Loucy (cell line): ENCODE measurements around the gene INAFM2.
A peak's percentile ranks its signal among the peaks of the same experiment; 100 is the strongest.

Source experiments
- H2AFZ ChIP-seq: fragments of 200-600 bp; sonication (generic); 2 replicates; pipeline ENCODE4 v1.6.0; 2016; ENCODE audit warnings: antibody characterized with exemption, mild to moderate bottlenecking, low read length, moderate library complexity
- H3F3A ChIP-seq: fragments of 200-600 bp; 2 replicates; pipeline ENCODE4 v1.6.0; 2016; ENCODE audit warnings: antibody characterized with exemption, low read depth, mild to moderate bottlenecking
- H3K27me3 ChIP-seq: fragments of 200-600 bp; sonication (generic); 2 replicates; pipeline ENCODE4 v1.6.1; 2014; ENCODE audit warnings: low read length, mild to moderate bottlenecking; ENCODE audit not compliant: insufficient read depth, poor library complexity, severe bottlenecking
- H3K36me3 ChIP-seq: fragments of 200-600 bp; sonication (generic); 2 replicates; pipeline ENCODE4 v1.6.1; 2016; ENCODE audit warnings: low read length; ENCODE audit not compliant: insufficient read depth
- H3K4me1 ChIP-seq: fragments of 200-600 bp; sonication (generic); 2 replicates; pipeline ENCODE4 v1.5.1; 2014; ENCODE audit warnings: low read length, mild to moderate bottlenecking; ENCODE audit not compliant: insufficient read depth, poor library complexity, severe bottlenecking
- H3K4me2 ChIP-seq: fragments of 200-600 bp; sonication (generic); 2 replicates; pipeline ENCODE4 v1.6.0; 2014; ENCODE audit warnings: antibody characterized with exemption, low read length, low read depth, mild to moderate bottlenecking; ENCODE audit not compliant: poor library complexity, severe bottlenecking
- H3K4me3 ChIP-seq: fragments of 200-600 bp; sonication (generic); 2 replicates; pipeline ENCODE4 v1.5.1; 2014; ENCODE audit warnings: low read length, mild to moderate bottlenecking, mixed read lengths; ENCODE audit not compliant: poor library complexity, severe bottlenecking
- H3K79me2 ChIP-seq: fragments of 200-600 bp; sonication (generic); 2 replicates; pipeline ENCODE4 v1.6.1; 2014; ENCODE audit warnings: low read length; ENCODE audit not compliant: insufficient read depth
- H3K9ac ChIP-seq: fragments of 200-600 bp; sonication (generic); 2 replicates; pipeline ENCODE4 v1.6.0; 2014; ENCODE audit warnings: mild to moderate bottlenecking, low read depth, low read length, moderate library complexity; ENCODE audit not compliant: poor library complexity, severe bottlenecking
- H3K9me2 ChIP-seq: fragments of 200-600 bp; sonication (generic); replicated peaks from 2 replicates; pipeline ENCODE4 v1.6.1; 2016; ENCODE audit warnings: low read depth, low read length, mixed read lengths
- H3K9me3 ChIP-seq: fragments of 200-600 bp; sonication (generic); 2 replicates; pipeline ENCODE4 v1.6.1; 2014; ENCODE audit warnings: mild to moderate bottlenecking, antibody characterized with exemption, low read length, low read depth; ENCODE audit not compliant: insufficient read depth
- H4K20me1 ChIP-seq: fragments of 200-600 bp; sonication (generic); 2 replicates; pipeline ENCODE4 v1.6.0; 2014; ENCODE audit warnings: antibody characterized with exemption, low read length, mild to moderate bottlenecking; ENCODE audit not compliant: insufficient read depth, poor library complexity, severe bottlenecking
- CTCF ChIP-seq: fragments of 200-600 bp; sonication (generic); conservative IDR thresholded peaks from 2 replicates; pipeline ENCODE4 v1.5.1; 2014; ENCODE audit warnings: mild to moderate bottlenecking, antibody characterized with exemption, low read length
- EZH2phosphoT487 ChIP-seq: fragments of 200-600 bp; IDR thresholded peaks from 2 replicates; pipeline ENCODE4 v1.6.1; 2018; ENCODE audit warnings: antibody characterized with exemption, mild to moderate bottlenecking, moderate library complexity, borderline replicate concordance

Gene INAFM2

GRCh38 chr15:40322531-40323238 lies 807 bp upstream of the INAFM2 start:
- Histone ChIP-seq H3K9me3 (no peaks in the 10 kb centered on the region), H3K4me2 (peak overlapping the region; percentile 79), H4K20me1 (peaks cover 13% of the 10 kb centered on the region), H3F3A (no peaks in the 10 kb centered on the region), H3K4me1 (peaks cover 30% of the 10 kb centered on the region), H3K79me2 (peaks cover 39% of the 10 kb centered on the region), H3K36me3 (no peaks in the 10 kb centered on the region), H3K4me3 (peak overlapping the region; percentile 60), H3K27me3 (no peaks in the 10 kb centered on the region), H3K9me2 (no peaks in the 10 kb centered on the region), H3K9ac (peak overlapping the region; percentile 12), H2AFZ (no peak overlapping the region)
- no peak for TF ChIP-seq EZH2phosphoT487
- no peak for TF ChIP-seq CTCF

DNA sequence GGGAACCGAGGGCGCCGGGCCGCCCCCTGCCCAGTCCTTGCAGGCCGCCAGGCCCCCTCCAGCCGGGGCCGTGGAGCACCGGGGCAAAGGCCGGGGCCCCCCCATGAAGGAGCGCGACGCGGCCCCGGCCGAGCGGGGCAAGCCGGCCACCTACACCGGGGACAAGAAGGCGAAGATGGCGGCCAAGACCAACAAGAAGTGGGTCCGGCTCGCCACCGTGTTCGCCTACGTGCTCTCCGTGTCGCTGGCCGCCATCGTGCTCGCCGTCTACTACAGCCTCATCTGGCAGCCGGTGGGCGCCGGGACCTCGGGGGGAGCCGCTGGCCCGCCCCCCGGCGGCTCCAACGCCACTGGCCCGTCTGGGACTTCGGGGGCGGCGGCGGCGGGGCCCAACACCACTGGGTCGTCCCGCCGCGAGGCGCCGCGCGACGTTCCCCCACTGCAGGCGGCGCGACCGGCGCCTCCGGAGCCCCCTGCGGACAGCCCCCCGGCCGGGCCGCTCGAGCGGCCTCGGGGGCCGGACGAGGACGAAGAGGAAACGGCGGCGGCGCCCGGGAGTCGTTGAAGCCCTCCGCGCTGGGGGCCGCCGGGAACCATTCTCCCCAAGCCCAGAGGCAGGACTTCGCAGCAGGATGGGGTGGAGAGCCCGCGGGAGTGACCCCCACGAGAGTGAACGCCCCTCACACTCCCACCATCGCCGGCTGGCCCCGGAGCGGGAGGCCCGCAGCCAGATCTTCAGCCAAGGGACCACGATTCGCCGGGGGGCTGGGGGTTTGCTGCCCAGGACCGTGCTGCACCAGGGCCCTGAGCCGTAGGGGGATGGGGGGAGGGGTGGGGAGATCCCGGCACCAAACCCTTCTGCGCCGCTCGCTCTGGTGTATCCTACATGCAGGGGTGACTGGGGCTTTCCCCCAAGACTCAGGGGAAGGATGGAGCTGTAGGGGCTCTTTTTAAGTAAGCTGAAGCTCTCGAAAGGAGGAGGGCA lies 753 bp downstream of the INAFM2 start:
- Histone ChIP-seq H3K4me2 (peak overlapping the region; percentile 84), H2AFZ (no peak overlapping the region; the same call in 1 of the 2 replicates), H3K9me3 (no peaks in the 10 kb centered on the region), H3K9ac (peak overlapping the region; percentile 82), H3K36me3 (no peaks in the 10 kb centered on the region), H3K79me2 (peaks cover 53% of the 10 kb centered on the region), H3K27me3 (no peaks in the 10 kb centered on the region), H3K4me3 (peak overlapping the region; percentile 81), H3F3A (0 out of 2 replicates have a peak, but pooled peaks cover 5% of the 10 kb centered on the region), H3K9me2 (no peaks in the 10 kb centered on the region), H4K20me1 (peaks cover 13% of the 10 kb centered on the region), H3K4me1 (peaks cover 46% of the 10 kb centered on the region)
- no peak for TF ChIP-seq EZH2phosphoT487
- TF ChIP-seq CTCF = no peak

GRCh38 chr15:40325188-40325587 lies 1.7 kb downstream of the INAFM2 start:
- Histone ChIP-seq H3K4me2 (peak overlapping the region; percentile 84), H2AFZ (no peak overlapping the region), H3K4me1 (peaks cover 55% of the 10 kb centered on the region), H3K36me3 (no peaks in the 10 kb centered on the region), H3K27me3 (no peaks in the 10 kb centered on the region), H3K9ac (peak overlapping the region; percentile 82), H3K79me2 (peaks cover 62% of the 10 kb centered on the region), H3F3A (0 out of 2 replicates have a peak, but pooled peaks cover 5% of the 10 kb centered on the region), H3K4me3 (peak overlapping the region; percentile 81), H3K9me3 (no peaks in the 10 kb centered on the region), H4K20me1 (peaks cover 13% of the 10 kb centered on the region), H3K9me2 (no peaks in the 10 kb centered on the region)
- TF ChIP-seq EZH2phosphoT487 (no peak), CTCF (no peak)
